ENCODE results near the gene NPHP4.

The NPHP4 gene

DNA sequence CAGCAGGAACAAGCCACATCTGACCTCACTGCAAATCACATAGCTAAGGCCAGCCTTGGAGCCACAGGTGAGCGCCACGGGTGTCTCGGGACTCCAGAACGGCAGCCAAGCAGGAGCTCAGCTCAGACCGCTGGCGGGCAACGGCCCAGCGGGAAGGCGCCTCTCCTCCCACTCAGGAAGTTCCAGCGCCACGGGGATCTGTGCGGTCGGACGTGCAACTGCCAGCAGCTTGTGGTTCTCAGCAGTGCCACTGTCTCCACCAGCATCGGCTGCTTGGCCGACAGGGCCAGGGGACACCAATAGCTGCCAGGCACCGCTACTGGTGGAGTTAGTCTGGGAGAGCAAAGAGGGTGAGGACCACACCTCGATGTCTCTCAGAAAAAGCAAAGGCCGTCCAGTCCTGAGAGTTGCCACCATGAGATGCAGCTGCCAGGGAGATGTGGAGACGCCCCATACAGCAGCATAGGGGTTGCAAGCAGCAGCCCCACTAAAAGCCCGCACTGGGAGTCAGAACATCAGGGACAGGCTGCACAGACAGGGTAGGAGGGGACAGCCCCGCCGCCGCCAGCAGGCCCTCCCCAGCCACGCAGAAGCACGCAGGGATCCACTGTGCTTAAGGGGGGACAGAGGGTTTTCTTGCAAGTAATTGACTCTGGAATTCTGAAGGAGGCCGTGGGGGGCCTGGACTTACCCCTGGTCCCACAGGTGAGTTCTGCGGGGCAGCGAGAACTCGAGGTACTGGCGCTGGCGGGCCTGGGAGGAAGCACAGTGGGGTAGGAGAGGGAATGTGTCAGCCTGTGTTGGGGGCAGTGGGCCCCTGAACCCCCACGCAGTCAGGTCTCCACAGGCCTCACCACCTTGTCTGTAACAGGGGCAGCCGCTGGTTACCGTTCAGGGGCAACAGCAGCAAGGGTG lies 83.5 kb downstream of the NPHP4 start:
- Histone ChIP-seq H3K9me3 (ENCODE audit: low read depth, low read length) (no peaks in the 10 kb centered on the region), H3K9ac (ENCODE audit: insufficient read length) (no peak overlapping the region), H3K4me3 (no peak overlapping the region), H3K27ac (no peak overlapping the region), H3K36me3 (ENCODE audit: insufficient read depth, low read length) (no peaks in the 10 kb centered on the region; the same call in 1 of the 2 replicates)
- DNase-seq (ENCODE audit: low read depth, low spot score) = no peak
- TF ChIP-seq FOXP2 (optimal IDR thresholded peaks at IDR 0.05; ENCODE audit: control extremely low read depth, extremely low read length, insufficient read depth) (no peak), EZH2 (IDR thresholded peaks at IDR 0.05) (no peak), POLR2AphosphoS5 (IDR thresholded peaks at IDR 0.05; ENCODE audit: borderline replicate concordance, low read depth, low read length) (no peak)

GRCh38 chr1:5907966-5908365 lies 84.3 kb downstream of the NPHP4 start:
- no peak overlapping the region for H3K27ac ChIP-seq
- H3K9ac ChIP-seq (ENCODE audit: insufficient read length) = no peak overlapping the region
- DNase-seq (ENCODE audit: low read depth, low spot score) = no peak
- TF ChIP-seq EZH2 (IDR thresholded peaks at IDR 0.05) (no peak), POLR2AphosphoS5 (IDR thresholded peaks at IDR 0.05; ENCODE audit: borderline replicate concordance, low read depth, low read length) (no peak), FOXP2 (optimal IDR thresholded peaks at IDR 0.05; ENCODE audit: control extremely low read depth, extremely low read length, insufficient read depth) (no peak)
- H3K9me3 ChIP-seq (ENCODE audit: low read depth, low read length) = no peaks in the 10 kb centered on the region
- H3K36me3 ChIP-seq (ENCODE audit: insufficient read depth, low read length) = no peaks in the 10 kb centered on the region; the same call in 1 of the 2 replicates
- H3K4me3 ChIP-seq = no peak overlapping the region

GRCh38 chr1:5907386-5907785 lies 84.8 kb downstream of the NPHP4 start:
- no peaks in the 10 kb centered on the region; the same call in 1 of the 2 replicates for H3K36me3 ChIP-seq (ENCODE audit: insufficient read depth, low read length)
- no peak for DNase-seq (ENCODE audit: low read depth, low spot score)
- no peak for TF ChIP-seq EZH2 (IDR thresholded peaks at IDR 0.05)
- no peaks in the 10 kb centered on the region for H3K9me3 ChIP-seq (ENCODE audit: low read depth, low read length)
- H3K4me3 ChIP-seq = no peak overlapping the region
- no peak overlapping the region for H3K9ac ChIP-seq (ENCODE audit: insufficient read length)
- no peak overlapping the region for H3K27ac ChIP-seq

GRCh38 chr1:5906966-5907365 lies 85.3 kb downstream of the NPHP4 start:
- no peaks in the 10 kb centered on the region; the same call in 1 of the 2 replicates for H3K36me3 ChIP-seq (ENCODE audit: insufficient read depth, low read length)

DNA sequence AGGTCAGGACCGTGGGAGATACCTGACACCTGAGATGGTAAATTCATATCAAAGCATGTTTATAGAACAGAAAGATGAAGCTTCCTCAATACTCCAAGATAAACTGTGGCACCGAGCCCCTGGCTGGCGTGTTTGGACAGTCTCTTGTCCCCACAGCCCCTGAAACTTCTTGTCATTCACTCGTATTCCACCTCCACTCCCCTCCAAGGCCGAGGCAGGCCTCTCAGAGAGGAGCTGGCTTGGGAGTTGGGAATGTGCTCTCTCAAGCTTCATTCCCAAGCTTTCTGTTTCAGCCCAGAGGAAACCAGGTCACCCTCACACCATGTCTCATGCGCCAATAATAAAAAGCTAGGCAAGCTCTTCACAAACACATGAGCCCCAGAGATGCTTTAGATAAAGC lies 86.1 kb downstream of the NPHP4 start:
- no peaks in the 10 kb centered on the region; the same call in 1 of the 2 replicates for H3K36me3 ChIP-seq (ENCODE audit: insufficient read depth, low read length)
- H3K9me3 ChIP-seq (ENCODE audit: low read depth, low read length) = no peaks in the 10 kb centered on the region
- no peak overlapping the region for H3K27ac ChIP-seq
- DNase-seq (ENCODE audit: low read depth, low spot score) = no peak
- H3K4me3 ChIP-seq = no peak overlapping the region
- TF ChIP-seq POLR2AphosphoS5 (IDR thresholded peaks at IDR 0.05; ENCODE audit: borderline replicate concordance, low read depth, low read length) = no peak
- TF ChIP-seq FOXP2 (optimal IDR thresholded peaks at IDR 0.05; ENCODE audit: control extremely low read depth, extremely low read length, insufficient read depth) = no peak
- no peak for TF ChIP-seq EZH2 (IDR thresholded peaks at IDR 0.05)
- H3K9ac ChIP-seq (ENCODE audit: insufficient read length) = no peak overlapping the region

More at GRCh38 chr1:5906966-5907365, 85.3 kb downstream of the NPHP4 start:
- H3K9ac ChIP-seq (ENCODE audit: insufficient read length) = no peak overlapping the region
- no peak for DNase-seq (ENCODE audit: low read depth, low spot score)
- H3K9me3 ChIP-seq (ENCODE audit: low read depth, low read length) = no peaks in the 10 kb centered on the region
- no peak overlapping the region for H3K27ac ChIP-seq
- no peak overlapping the region for H3K4me3 ChIP-seq
- no peak for TF ChIP-seq EZH2 (IDR thresholded peaks at IDR 0.05)
- TF ChIP-seq FOXP2 (optimal IDR thresholded peaks at IDR 0.05; ENCODE audit: control extremely low read depth, extremely low read length, insufficient read depth) = no peak
- TF ChIP-seq POLR2AphosphoS5 (IDR thresholded peaks at IDR 0.05; ENCODE audit: borderline replicate concordance, low read depth, low read length) = no peak

- Histone ChIP-seq H3K9ac (ENCODE audit: insufficient read length) (no peak overlapping the region), H3K27ac (no peak overlapping the region), H3K36me3 (ENCODE audit: insufficient read depth, low read length) (no peaks in the 10 kb centered on the region; the same call in 1 of the 2 replicates), H3K4me3 (no peak overlapping the region), H3K9me3 (ENCODE audit: low read depth, low read length) (no peaks in the 10 kb centered on the region)
- no peak for DNase-seq (ENCODE audit: low read depth, low spot score)
- TF ChIP-seq FOXP2 (optimal IDR thresholded peaks at IDR 0.05; ENCODE audit: control extremely low read depth, extremely low read length, insufficient read depth) (no peak), POLR2AphosphoS5 (IDR thresholded peaks at IDR 0.05; ENCODE audit: borderline replicate concordance, low read depth, low read length) (no peak), EZH2 (IDR thresholded peaks at IDR 0.05) (no peak)
Observed at GRCh38 chr1:5905436-5905835, 86.8 kb downstream of the NPHP4 start.

DNA sequence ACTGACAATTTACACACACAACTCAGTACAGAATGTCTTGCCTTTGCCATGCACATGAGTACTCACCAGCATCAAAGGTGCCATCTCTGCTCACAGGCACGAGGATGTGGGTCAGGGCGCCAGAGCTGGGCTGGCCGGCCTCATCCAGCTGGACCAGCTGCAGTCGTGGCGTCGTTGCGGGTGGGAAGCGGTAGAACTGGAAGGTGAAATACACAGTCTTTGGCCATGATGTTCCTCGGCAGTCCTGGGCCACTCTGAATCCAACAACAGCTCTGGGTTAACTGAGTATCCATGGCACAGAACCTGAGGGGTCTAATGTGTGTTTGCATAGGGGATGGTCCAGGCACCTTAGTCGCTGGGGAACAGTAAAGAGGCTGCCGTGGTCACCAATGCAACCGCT lies 87.7 kb downstream of the NPHP4 start:
- Histone ChIP-seq H3K9me3 (ENCODE audit: low read depth, low read length) (no peaks in the 10 kb centered on the region), H3K36me3 (ENCODE audit: insufficient read depth, low read length) (no peaks in the 10 kb centered on the region; the same call in 1 of the 2 replicates), H3K4me3 (no peak overlapping the region), H3K9ac (ENCODE audit: insufficient read length) (no peak overlapping the region), H3K27ac (no peak overlapping the region)
- TF ChIP-seq POLR2AphosphoS5 (IDR thresholded peaks at IDR 0.05; ENCODE audit: borderline replicate concordance, low read depth, low read length) (no peak), EZH2 (IDR thresholded peaks at IDR 0.05) (no peak), FOXP2 (optimal IDR thresholded peaks at IDR 0.05; ENCODE audit: control extremely low read depth, extremely low read length, insufficient read depth) (no peak)
- no peak for DNase-seq (ENCODE audit: low read depth, low spot score)

DNA sequence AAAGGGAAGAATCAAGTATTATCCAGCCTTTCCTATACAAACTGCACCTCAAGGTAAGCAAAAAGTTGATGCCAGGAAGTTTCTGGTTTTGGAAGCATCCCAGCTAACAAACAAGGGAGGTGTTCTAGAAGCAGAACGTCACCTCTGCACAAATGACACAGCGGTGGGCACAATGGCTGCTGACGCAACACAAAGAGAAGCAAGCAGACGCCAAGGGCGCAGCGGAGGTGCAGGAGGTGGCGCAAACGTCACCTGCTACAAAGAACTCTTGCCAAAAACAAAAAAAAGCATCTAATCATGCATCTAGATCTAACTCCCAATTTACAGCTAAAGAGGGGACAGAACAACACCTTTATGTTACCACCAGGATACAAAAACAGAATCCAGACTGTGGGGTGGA lies 88.5 kb downstream of the NPHP4 start:
- TF ChIP-seq EZH2 (IDR thresholded peaks at IDR 0.05) = no peak
- TF ChIP-seq FOXP2 (optimal IDR thresholded peaks at IDR 0.05; ENCODE audit: control extremely low read depth, extremely low read length, insufficient read depth) = no peak
- no peak for TF ChIP-seq POLR2AphosphoS5 (IDR thresholded peaks at IDR 0.05; ENCODE audit: borderline replicate concordance, low read depth, low read length)

More for the DNA sequence above, 88.5 kb downstream of the NPHP4 start:
- H3K36me3 ChIP-seq (ENCODE audit: insufficient read depth, low read length) = no peaks in the 10 kb centered on the region; the same call in 1 of the 2 replicates
- H3K4me3 ChIP-seq = no peak overlapping the region
- H3K9ac ChIP-seq (ENCODE audit: insufficient read length) = no peak overlapping the region
- H3K9me3 ChIP-seq (ENCODE audit: low read depth, low read length) = no peaks in the 10 kb centered on the region
- DNase-seq (ENCODE audit: low read depth, low spot score) = no peak
- no peak overlapping the region for H3K27ac ChIP-seq

Data from SK-N-MC (cell line).